Ascending aorta (tissue), 2 donors: ENCODE data around the gene PPARGC1A. TPM values are rescaled to one million over a fixed set of nuclear protein-coding genes. Genes with fewer than 3 reads are reported as not detected.

Source experiments
- DNase-seq, 2 donors: peaks; one replicate each; pipeline ENCODE4 v3.0.0-alpha.2; 2019; ENCODE audit warnings: low spot score in 2 of 2
- H3K27ac ChIP-seq, 2 donors: fragments of 200-600 bp; sonication (generic); one replicate each; pipeline ENCODE4 v1.5.1; 2016 to 2017; ENCODE audit warnings: mild to moderate bottlenecking in 1 of 2
- H3K27me3 ChIP-seq: fragments of 200-600 bp; sonication (generic); one replicate; pipeline ENCODE4 v1.5.1; 2017
- H3K36me3 ChIP-seq, 2 donors: fragments of 200-600 bp; sonication (generic); one replicate each; pipeline ENCODE4 v1.5.1; 2016
- H3K4me1 ChIP-seq, 2 donors: fragments of 200-600 bp; sonication (generic); one replicate each; pipeline ENCODE4 v1.5.1; 2016 to 2017; ENCODE audit warnings: mild to moderate bottlenecking in 1 of 2
- H3K4me3 ChIP-seq, 2 donors: fragments of 200-600 bp; sonication (generic); one replicate each; pipeline ENCODE4 v1.5.1; 2016 to 2017; ENCODE audit warnings: mild to moderate bottlenecking in 1 of 2
- H3K9me3 ChIP-seq, 2 donors: fragments of 200-600 bp; sonication (generic); one replicate each; pipeline ENCODE4 v1.5.1; 2016
- CTCF ChIP-seq, 3 experiments: fragments of 200-600 bp in 2 of 3; fragments of 450-650 bp in 1 of 3; sonication (generic) in 2 of 3; IDR thresholded peaks; one replicate each; pipeline ENCODE4 v1.5.1; 2016 to 2019; ENCODE audit warnings: antibody characterized with exemption in 3 of 3, mild to moderate bottlenecking in 1 of 3, moderate library complexity in 1 of 3
- intact Hi-C: fragments of 100-400 bp; cut with DNase I; formaldehyde crosslinking; loops from one replicate; pipeline ENCODE4 v1.15.1; 2023
- total RNA-seq: library from RNA; depleted of rRNA; stranded (reverse); fragments of >200 nt; gene quantifications from one replicate; pipeline ENCODE4 v1.1.0, GENCODE V29; 2016

The PPARGC1A gene
- total RNA-seq, 1 donor from 2014 or later: 1.7 TPM

- no peaks in the 10 kb centered on the region for H3K4me1 ChIP-seq
- H3K27me3 ChIP-seq: no peaks in the 10 kb centered on the region
- no peak for DNase-seq
- intact Hi-C loops: no loop called here
- H3K27ac ChIP-seq: no peak overlapping the region
- no peaks in the 10 kb centered on the region for H3K36me3 ChIP-seq
- H3K9me3 ChIP-seq: no peaks in the 10 kb centered on the region
- no peak overlapping the region for H3K4me3 ChIP-seq
- no peak for TF ChIP-seq CTCF (IDR thresholded peaks at IDR 0.05)
Observed at GRCh38 chr4:23754688-23755087, 135.2 kb downstream of the PPARGC1A start.

GRCh38 chr4:23750125-23750524 lies 139.7 kb downstream of the PPARGC1A start:
- intact Hi-C loops: no loop called here
- TF ChIP-seq CTCF (IDR thresholded peaks at IDR 0.05): no peak
- no peak for DNase-seq

GRCh38 chr4:23747281-23747735 lies 142.5 kb downstream of the PPARGC1A start:
- TF ChIP-seq CTCF (IDR thresholded peaks at IDR 0.05): no peak

More at GRCh38 chr4:23750125-23750524, 139.7 kb downstream of the PPARGC1A start:
- Histone ChIP-seq H3K36me3 (no peaks in the 10 kb centered on the region), H3K27ac (no peak overlapping the region), H3K9me3 (no peaks in the 10 kb centered on the region), H3K4me3 (no peak overlapping the region), H3K4me1 (no peaks in the 10 kb centered on the region), H3K27me3 (no peaks in the 10 kb centered on the region)

GRCh38 chr4:23746672-23747071 lies 143.2 kb downstream of the PPARGC1A start:
- DNase-seq: no peak
- H3K27ac ChIP-seq: no peak overlapping the region
- no peaks in the 10 kb centered on the region for H3K9me3 ChIP-seq
- TF ChIP-seq CTCF (IDR thresholded peaks at IDR 0.05): no peak
- no peaks in the 10 kb centered on the region for H3K4me1 ChIP-seq
- no peak overlapping the region for H3K4me3 ChIP-seq
- no peaks in the 10 kb centered on the region for H3K27me3 ChIP-seq
- no peaks in the 10 kb centered on the region for H3K36me3 ChIP-seq
- intact Hi-C loops: no loop called here

More at GRCh38 chr4:23747281-23747735, 142.5 kb downstream of the PPARGC1A start:
- no peak for DNase-seq
- Histone ChIP-seq H3K27me3 (no peaks in the 10 kb centered on the region), H3K4me3 (no peak overlapping the region), H3K4me1 (no peaks in the 10 kb centered on the region), H3K27ac (no peak overlapping the region), H3K36me3 (no peaks in the 10 kb centered on the region), H3K9me3 (no peaks in the 10 kb centered on the region)
- intact Hi-C loops: no loop called here

- intact Hi-C loops: no loop called here
- Histone ChIP-seq H3K36me3 (no peaks in the 10 kb centered on the region), H3K4me3 (no peak overlapping the region), H3K4me1 (no peaks in the 10 kb centered on the region), H3K9me3 (no peaks in the 10 kb centered on the region), H3K27me3 (no peaks in the 10 kb centered on the region), H3K27ac (no peak overlapping the region)
- no peak for TF ChIP-seq CTCF (IDR thresholded peaks at IDR 0.05)
- no peak for DNase-seq
Observed at GRCh38 chr4:23746027-23746426, 143.8 kb downstream of the PPARGC1A start.

GRCh38 chr4:23745377-23745776 lies 144.5 kb downstream of the PPARGC1A start:
- no peaks in the 10 kb centered on the region for H3K36me3 ChIP-seq
- TF ChIP-seq CTCF (IDR thresholded peaks at IDR 0.05): no peak
- no peaks in the 10 kb centered on the region for H3K4me1 ChIP-seq
- H3K27ac ChIP-seq: no peak overlapping the region
- no peak for DNase-seq
- intact Hi-C loops: no loop called here
- H3K9me3 ChIP-seq: no peaks in the 10 kb centered on the region
- no peaks in the 10 kb centered on the region for H3K27me3 ChIP-seq
- no peak overlapping the region for H3K4me3 ChIP-seq
